ENCODE measurements around the gene MAP4K5. TPM values are rescaled to one million over a fixed set of nuclear protein-coding genes. Genes with fewer than 3 reads are reported as not detected.
A peak's percentile ranks its signal among the peaks of the same experiment; 100 is the strongest.

The MAP4K5 gene
- total RNA-seq, 1 donor from 2014 or later: 179 TPM

DNA sequence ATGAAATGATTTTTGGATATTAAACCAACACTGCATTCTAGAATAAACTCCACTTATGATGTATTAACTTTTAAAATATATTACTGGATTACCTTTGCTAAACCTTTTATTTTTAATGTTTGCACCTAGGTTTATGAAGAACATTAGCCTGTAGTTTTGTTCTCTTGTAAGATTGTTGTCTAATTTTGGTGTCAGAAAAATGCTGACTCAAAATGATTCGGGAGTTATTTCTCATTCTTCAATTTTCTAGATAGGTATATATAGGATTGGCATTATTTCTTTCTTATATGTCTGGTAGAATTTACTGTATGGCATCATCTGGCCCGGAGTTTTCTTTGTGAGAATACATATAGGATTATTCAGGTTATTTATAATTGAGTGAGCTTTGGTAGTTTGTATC, 54.6 kb downstream of the MAP4K5 start:
- no peak for DNase-seq (ENCODE audit: low spot score)

- DNase-seq (ENCODE audit: low spot score): no peak
Observed at GRCh38 chr14:50476134-50476533, 56.2 kb downstream of the MAP4K5 start.

DNA sequence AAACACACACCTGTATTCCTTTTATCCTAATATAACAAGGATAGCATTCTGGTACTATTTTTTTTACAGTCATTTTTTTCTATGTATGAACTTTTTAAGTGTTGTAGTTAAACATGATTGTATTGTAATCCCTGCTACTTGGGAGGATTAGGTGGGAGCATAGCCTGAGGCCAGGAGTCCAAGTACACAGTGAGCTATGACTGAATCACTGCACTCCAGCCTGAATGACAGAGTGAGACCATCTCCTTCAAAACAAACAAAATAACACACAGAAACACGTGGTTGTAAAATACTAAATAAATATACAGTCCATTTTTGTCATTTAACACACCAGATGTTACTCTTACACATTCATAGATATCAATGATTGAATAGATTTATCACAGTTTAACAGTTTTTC, 56.9 kb downstream of the MAP4K5 start:
- DNase-seq (ENCODE audit: low spot score): no peak

DNA sequence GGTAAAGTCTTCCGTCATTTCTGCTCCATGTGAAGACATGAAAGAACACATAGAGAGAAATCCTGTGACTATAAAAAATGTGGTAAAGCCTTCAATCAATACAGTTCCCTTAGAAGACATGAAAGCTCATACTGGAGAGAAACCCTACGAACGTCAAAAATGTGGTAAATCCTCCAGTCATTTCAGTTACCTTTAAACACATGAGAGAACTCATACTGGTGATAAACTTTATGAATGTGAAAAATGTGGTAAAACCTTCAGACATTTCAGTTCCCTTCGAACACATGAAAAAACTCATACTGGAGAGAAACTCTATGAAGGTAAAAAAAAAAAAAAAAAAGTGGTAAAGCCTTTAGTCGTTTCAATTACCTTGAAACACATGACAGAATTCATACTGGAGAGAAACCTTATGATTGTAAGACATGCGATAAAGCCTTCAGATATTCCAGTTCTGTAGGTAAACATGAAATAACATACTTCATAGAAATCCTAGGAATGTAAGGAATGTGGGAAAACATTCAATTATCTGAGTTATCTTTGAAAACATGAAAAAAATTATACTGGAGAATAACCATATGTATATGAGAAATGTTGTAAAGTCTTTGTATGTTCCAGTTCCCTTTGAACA, 60.4 kb downstream of the MAP4K5 start:
- no peak for DNase-seq (ENCODE audit: low spot score)

- DNase-seq (ENCODE audit: low spot score): no peak
Observed at GRCh38 chr14:50469982-50470381, 62.4 kb downstream of the MAP4K5 start.

DNA sequence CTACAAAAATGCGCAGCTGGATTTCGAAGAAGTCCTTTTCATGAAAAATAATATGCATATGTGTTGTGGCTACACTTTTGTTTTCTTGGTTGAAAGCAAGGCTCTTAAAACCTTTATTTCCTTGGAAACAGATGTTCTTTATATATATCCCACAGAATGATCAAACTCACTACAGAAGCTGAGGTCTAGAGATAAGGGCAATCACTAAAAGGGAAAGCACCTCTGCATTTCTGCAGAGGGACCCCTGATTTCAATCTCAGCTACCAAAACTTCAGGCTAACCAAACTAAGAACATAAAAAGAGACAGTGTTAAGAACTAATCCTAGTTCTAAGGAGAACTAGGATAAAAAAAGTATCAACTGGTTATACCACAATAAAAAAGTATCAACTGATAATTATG, 70.3 kb downstream of the MAP4K5 start:
- DNase-seq (ENCODE audit: low spot score): no peak

DNA sequence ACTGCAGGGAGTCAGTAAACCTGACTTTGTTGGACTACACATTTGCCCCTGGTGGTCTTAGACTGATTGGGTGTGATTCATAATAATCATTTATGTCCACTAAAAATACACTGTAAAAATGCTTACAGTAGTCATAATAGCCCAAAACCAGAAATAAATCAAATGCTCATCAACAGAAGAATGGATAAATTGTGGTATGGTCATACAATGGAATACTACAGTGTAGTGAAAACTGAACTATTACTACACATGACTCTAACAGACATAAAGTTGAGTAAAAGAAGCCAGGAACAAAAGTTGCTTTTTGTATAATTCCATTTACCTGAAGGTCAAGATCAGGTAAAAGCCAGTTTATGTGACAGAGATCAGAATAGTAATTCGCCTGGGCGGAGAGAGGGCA, 78.5 kb downstream of the MAP4K5 start:
- DNase-seq (ENCODE audit: low spot score): no peak

- DNase-seq (ENCODE audit: low spot score): peak; percentile 94
Observed at GRCh38 chr14:50452979-50453705, 79.2 kb downstream of the MAP4K5 start.

GRCh38 chr14:50452296-50452695, 80.1 kb downstream of the MAP4K5 start:
- DNase-seq (ENCODE audit: low spot score): peak; percentile 10

- no peak for DNase-seq (ENCODE audit: low spot score)
Observed at GRCh38 chr14:50451854-50452253, 80.5 kb downstream of the MAP4K5 start.

DNA sequence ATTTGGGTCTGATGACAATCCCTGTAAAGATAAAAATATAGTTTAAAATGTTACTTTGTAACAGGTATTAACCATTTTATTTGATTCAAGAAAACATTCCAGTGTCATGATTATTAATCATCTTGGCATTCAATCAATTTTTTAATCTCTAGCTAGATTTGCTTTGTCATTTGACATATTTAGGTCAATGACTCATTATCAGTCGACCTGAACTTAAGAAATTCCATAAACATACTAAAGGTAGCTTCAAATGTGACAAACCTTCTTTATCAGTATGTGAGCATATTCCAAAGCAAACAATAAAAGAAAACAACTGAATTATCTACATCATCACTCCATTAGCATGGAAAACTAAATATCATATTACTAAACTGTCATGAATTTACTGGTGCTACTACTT, 84.9 kb downstream of the MAP4K5 start:
- DNase-seq (ENCODE audit: low spot score): no peak

- DNase-seq (ENCODE audit: low spot score): no peak
Observed at GRCh38 chr14:50434528-50434927, 97.8 kb downstream of the MAP4K5 start.

DNA sequence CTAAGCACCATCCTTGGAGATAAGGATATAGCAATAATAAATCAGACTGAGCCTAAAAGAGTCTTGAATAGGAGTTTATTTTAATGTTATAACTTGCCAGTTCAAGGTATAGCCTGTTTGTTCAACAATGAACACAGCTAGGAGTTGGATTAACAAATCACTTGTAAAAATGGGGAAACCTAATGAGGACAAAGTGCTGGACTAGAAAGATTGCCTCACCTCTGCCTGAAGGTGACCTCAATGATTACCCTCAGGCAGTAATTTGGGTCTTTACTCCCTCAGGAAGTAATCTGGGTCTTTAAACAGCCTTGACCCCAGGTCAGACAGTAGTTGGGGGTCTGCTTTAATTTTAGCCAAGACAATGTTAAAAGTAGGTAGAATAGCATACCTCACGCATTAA, 100.2 kb downstream of the MAP4K5 start:
- no peak for DNase-seq (ENCODE audit: low spot score)

DNA sequence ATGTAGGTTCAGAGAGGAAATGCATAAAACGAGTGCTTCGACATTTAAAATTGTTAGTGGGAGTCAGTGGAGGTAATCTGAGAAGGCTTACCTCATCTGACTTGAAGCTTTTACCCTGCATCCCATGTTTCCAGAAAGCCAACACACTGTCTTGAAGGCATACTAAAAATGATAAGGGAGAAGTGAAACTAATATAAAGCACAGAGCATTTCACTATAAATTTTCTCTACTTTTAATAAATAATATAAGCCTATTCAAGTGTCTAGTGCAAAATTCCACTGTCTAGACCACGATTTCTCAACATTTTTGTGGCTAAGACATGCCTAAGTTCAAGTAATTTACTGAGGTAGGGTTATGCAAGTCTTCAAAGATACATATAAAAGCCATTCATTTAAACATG, 106.6 kb downstream of the MAP4K5 start:
- peak; percentile 32 for DNase-seq (ENCODE audit: low spot score)

GRCh38 chr14:50425105-50425504, 107.3 kb downstream of the MAP4K5 start:
- no peak for DNase-seq (ENCODE audit: low spot score)

DNA sequence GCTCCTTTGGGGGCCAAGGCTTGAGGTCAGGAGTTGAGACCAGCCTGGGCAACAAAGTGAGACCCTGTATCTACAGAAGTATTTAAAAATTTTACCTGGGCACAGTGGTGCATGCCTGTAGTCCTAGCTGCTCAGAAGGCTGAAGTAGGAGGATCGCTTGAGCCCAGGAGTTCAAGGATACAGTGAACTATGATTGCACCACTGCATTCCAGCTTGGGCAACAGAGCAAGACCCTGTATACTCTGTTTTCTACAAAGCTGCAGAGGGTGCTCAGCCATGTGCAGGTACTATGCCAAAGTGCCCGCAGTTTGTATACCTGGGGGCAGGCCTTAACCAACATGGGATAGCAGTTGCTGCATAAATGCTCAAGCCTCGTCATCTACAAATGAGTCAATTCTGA, 108.8 kb downstream of the MAP4K5 start:
- no peak for DNase-seq (ENCODE audit: low spot score)

DNA sequence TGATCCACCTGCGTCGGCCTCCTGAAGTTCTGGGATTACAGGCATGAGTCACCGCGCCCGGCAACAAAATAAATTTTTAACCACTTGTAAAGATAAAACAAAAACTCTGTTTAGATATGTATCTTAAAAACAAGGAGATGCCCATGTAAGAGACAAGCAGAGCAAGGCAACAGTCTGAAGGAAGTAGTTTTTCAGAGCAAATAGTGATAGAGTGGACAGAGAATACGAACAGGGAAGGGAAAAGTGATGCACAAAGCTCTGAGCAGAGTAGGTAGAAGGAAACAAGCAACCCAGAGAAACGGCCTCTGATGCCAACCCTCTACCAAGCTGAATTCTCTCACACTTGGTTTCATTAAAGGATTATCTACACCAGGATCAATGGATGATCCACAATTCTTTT, 110.9 kb downstream of the MAP4K5 start:
- no peak for DNase-seq (ENCODE audit: low spot score)

DNA sequence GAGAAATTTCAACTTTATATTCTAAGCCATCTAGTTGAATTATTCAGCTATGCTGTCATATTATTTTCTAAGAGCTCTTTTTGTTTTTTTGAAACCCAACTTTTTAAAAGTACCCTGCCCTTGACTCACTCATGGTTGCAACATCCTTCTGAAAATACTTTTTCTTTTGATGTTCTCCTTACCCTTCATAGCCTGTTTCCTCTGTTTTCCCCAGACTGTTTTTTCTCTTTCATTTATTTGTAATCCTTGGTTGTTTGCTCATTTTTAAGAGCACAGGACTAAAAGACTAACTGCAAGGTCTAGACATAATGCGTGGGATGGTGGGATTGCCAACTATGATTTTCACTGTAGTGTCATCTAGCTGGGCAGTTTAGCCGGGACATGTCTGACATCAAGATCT, 114.5 kb downstream of the MAP4K5 start:
- no peak for DNase-seq (ENCODE audit: low spot score)

DNA sequence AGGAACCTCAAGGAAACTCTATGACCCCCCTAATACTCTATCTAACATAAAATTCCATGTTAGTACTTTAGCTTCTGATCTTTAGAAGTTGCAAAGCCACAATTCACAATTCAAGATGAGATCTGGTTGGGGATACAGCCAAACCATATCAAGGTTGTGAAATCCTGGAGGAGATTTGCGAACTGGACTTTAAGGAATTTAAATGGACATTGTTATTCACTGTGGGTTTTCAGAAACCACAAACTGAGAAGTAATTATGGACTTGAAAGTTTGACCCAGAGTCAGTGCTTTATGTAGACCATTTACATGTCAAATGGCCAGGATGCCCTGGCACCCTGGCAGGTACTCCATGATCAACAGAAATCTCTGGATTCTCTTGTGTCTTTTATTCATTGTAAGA, 121.4 kb downstream of the MAP4K5 start:
- DNase-seq (ENCODE audit: low spot score): peak; percentile 64

DNA sequence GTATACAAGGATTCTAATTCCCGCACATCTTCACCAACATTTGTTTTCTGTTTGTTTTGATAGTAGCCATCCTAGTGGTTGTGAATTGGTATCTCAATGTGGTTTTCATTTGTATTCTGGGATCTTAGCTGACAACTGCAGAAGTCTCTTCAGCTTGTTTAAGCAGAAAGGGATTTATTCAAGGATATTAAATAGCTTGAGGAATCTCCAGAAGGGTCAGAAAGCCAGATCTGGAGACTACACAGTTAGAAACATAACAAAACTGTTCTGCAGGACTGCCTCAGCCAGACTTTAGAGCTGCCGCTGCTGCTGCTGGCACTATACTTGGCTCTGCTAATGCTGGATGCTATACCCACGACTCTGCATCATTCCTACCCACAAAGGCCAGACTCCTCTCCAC, 122.3 kb downstream of the MAP4K5 start:
- DNase-seq (ENCODE audit: low spot score): peak; percentile 74

GRCh38 chr14:50407111-50407812, 125.1 kb downstream of the MAP4K5 start:
- no peak for DNase-seq (ENCODE audit: low spot score)

DNA sequence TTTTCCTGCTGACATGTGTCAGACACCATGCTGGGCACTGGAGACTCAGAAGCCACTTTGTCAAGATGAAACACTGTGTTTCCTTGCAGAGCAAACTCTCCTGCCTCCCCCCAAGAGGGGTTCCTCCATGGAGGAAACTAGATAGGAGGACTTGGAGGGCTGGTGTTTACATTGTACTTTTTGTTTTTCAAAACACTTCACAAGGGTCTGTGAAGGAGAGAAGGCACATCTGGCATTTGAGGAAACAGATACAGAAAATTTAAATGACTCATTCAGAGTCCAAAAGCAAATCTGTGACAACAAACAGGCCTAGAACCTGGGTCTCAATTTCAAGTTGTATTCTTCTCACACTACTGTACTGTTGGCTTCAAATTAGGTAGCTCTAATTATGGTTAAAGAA, 128.9 kb downstream of the MAP4K5 start:
- no peak for DNase-seq (ENCODE audit: low spot score)

- no peak for DNase-seq (ENCODE audit: low spot score)
Observed at GRCh38 chr14:50402965-50403364, 129.4 kb downstream of the MAP4K5 start.
